Spinal cord (tissue), 10 donors: ENCODE measurements around the gene ANKS1A. TPM values are rescaled to one million over a fixed set of nuclear protein-coding genes. Genes with fewer than 3 reads are reported as not detected.

Experiments
- DNase-seq, 6 donors: peaks; one replicate each; pipeline versions ENCODE4 v3.0.0 to v3.0.0-alpha.2; 2013 to 2015; ENCODE audit warnings: low spot score in 6 of 6, low read depth in 4 of 6
- H3K27ac ChIP-seq: one replicate; pipeline ENCODE4 v1.5.1; 2013; ENCODE audit warnings: low read depth, low read length, control low read depth
- H3K27me3 ChIP-seq: one replicate; pipeline ENCODE4 v1.6.1; 2013; ENCODE audit warnings: low read length; ENCODE audit not compliant: control insufficient read depth, insufficient read depth
- H3K36me3 ChIP-seq: one replicate; pipeline ENCODE4 v1.6.1; 2013; ENCODE audit warnings: low read length; ENCODE audit not compliant: control insufficient read depth, insufficient read depth
- H3K4me1 ChIP-seq: one replicate; pipeline ENCODE4 v1.6.1; 2013; ENCODE audit warnings: low read length; ENCODE audit not compliant: control insufficient read depth, insufficient read depth
- H3K4me3 ChIP-seq: one replicate; pipeline ENCODE4 v1.5.1; 2013; ENCODE audit warnings: low read depth, low read length, control low read depth
- H3K9me3 ChIP-seq: one replicate; pipeline ENCODE4 v1.6.1; 2013; ENCODE audit warnings: low read length; ENCODE audit not compliant: control insufficient read depth, insufficient read depth
- WGBS: methylation state at CpG from one replicate; pipeline ENCODE4 v1.1.5; 2013; ENCODE audit warnings: missing lambda C conversion rate; ENCODE audit not compliant: insufficient coverage; 5-methylcytosine and 5-hydroxymethylcytosine counted together
- polyA plus RNA-seq, 2 donors: library from polyadenylated mRNA; unstranded; fragments of 120-200 nt; gene quantifications; one replicate each; pipeline ENCODE4 v1.2.1, GENCODE V29; 2013; ENCODE audit not compliant: insufficient read length in 2 of 2
- total RNA-seq, 2 donors: library from RNA; depleted of rRNA in 1 of 2; stranded (reverse); fragments of 120-200 nt in 1 of 2; fragments of >200 nt in 1 of 2; gene quantifications; one replicate each; pipeline versions ENCODE4 v1.2.3 to v1.2.4, GENCODE V29; 2013 to 2014
- donor health status: healthy.

Gene ANKS1A
- total and polyA plus RNA-seq, 4 donors: 31.1 to 53.6 (median 42.4) TPM

GRCh38 chr6:35037664-35038038, 148.6 kb downstream of the ANKS1A start:
- peak overlapping the region; percentile 22 for H3K27ac ChIP-seq
- peaks cover 44% of the 10 kb centered on the region for H3K4me1 ChIP-seq
- no peak for DNase-seq
- WGBS: 66% methylated on average over 2 of the region's 2 CpGs
- H3K27me3 ChIP-seq: no peaks in the 10 kb centered on the region
- H3K4me3 ChIP-seq: no peak overlapping the region
- H3K36me3 ChIP-seq: peaks cover 2% of the 10 kb centered on the region
- no peaks in the 10 kb centered on the region for H3K9me3 ChIP-seq

GRCh38 chr6:35038076-35038475, 149.0 kb downstream of the ANKS1A start:
- no peaks in the 10 kb centered on the region for H3K9me3 ChIP-seq
- H3K27me3 ChIP-seq: no peaks in the 10 kb centered on the region
- WGBS: 92% methylated on average over 1 of the region's 5 CpGs
- no peak overlapping the region for H3K27ac ChIP-seq
- no peak for DNase-seq
- H3K4me3 ChIP-seq: no peak overlapping the region
- peaks cover 2% of the 10 kb centered on the region for H3K36me3 ChIP-seq
- H3K4me1 ChIP-seq: peaks cover 47% of the 10 kb centered on the region

- 80% methylated on average over 1 of the region's 1 CpG for WGBS
- Histone ChIP-seq H3K4me1 (peaks cover 52% of the 10 kb centered on the region), H3K27me3 (no peaks in the 10 kb centered on the region), H3K9me3 (no peaks in the 10 kb centered on the region), H3K4me3 (no peak overlapping the region), H3K36me3 (peaks cover 2% of the 10 kb centered on the region), H3K27ac (peak overlapping the region; percentile 88)
- no peak for DNase-seq
These were observed 151.3 kb downstream of the ANKS1A start for GRCh38 chr6:35040398-35040797.

- DNase-seq: peak in 1 of 6 donors; percentile 51
- H3K9me3 ChIP-seq: no peaks in the 10 kb centered on the region
- WGBS: 100% methylated on average over 1 of the region's 4 CpGs
- peak overlapping the region; percentile 88 for H3K27ac ChIP-seq
- peaks cover 47% of the 10 kb centered on the region for H3K4me1 ChIP-seq
- no peak overlapping the region for H3K4me3 ChIP-seq
- H3K36me3 ChIP-seq: peaks cover 2% of the 10 kb centered on the region
- H3K27me3 ChIP-seq: no peaks in the 10 kb centered on the region
These were observed 152.2 kb downstream of the ANKS1A start for GRCh38 chr6:35041086-35041861.

- peaks cover 45% of the 10 kb centered on the region for H3K4me1 ChIP-seq
These were observed 153.2 kb downstream of the ANKS1A start for GRCh38 chr6:35042031-35042815.

GRCh38 chr6:35043381-35044130, 154.5 kb downstream of the ANKS1A start:
- Histone ChIP-seq H3K36me3 (peaks cover under 1% of the 10 kb centered on the region), H3K9me3 (no peaks in the 10 kb centered on the region), H3K4me1 (peaks cover 51% of the 10 kb centered on the region), H3K27ac (peak overlapping the region; percentile 80), H3K27me3 (no peaks in the 10 kb centered on the region), H3K4me3 (no peak overlapping the region)
- 64% methylated on average over 2 of the region's 4 CpGs for WGBS
- no peak for DNase-seq

More at GRCh38 chr6:35042031-35042815, 153.2 kb downstream of the ANKS1A start:
- no peak overlapping the region for H3K4me3 ChIP-seq
- peak overlapping the region; percentile 16 for H3K27ac ChIP-seq
- 92% methylated on average over 4 of the region's 9 CpGs for WGBS
- H3K9me3 ChIP-seq: no peaks in the 10 kb centered on the region
- peaks cover 2% of the 10 kb centered on the region for H3K36me3 ChIP-seq
- H3K27me3 ChIP-seq: no peaks in the 10 kb centered on the region
- DNase-seq: no peak

- H3K4me3 ChIP-seq: no peak overlapping the region
- H3K27me3 ChIP-seq: no peaks in the 10 kb centered on the region
- H3K4me1 ChIP-seq: peaks cover 57% of the 10 kb centered on the region
- H3K27ac ChIP-seq: peak overlapping the region; percentile 80
- H3K9me3 ChIP-seq: no peaks in the 10 kb centered on the region
- DNase-seq: peak in 2 of 6 donors; percentile 70 to 76
- 54% methylated on average over 14 of the region's 16 CpGs for WGBS
- H3K36me3 ChIP-seq: no peaks in the 10 kb centered on the region
These were observed 155.2 kb downstream of the ANKS1A start for GRCh38 chr6:35044145-35044745.

- Histone ChIP-seq H3K4me3 (no peak overlapping the region), H3K4me1 (peaks cover 57% of the 10 kb centered on the region), H3K36me3 (no peaks in the 10 kb centered on the region), H3K27me3 (no peaks in the 10 kb centered on the region), H3K27ac (peak overlapping the region; percentile 80), H3K9me3 (no peaks in the 10 kb centered on the region)
- DNase-seq: peak in 2 of 6 donors; percentile 58 to 88
- 15% methylated on average over 2 of the region's 3 CpGs for WGBS
These were observed 155.8 kb downstream of the ANKS1A start for GRCh38 chr6:35044761-35045421.

GRCh38 chr6:35046103-35046502, 157.0 kb downstream of the ANKS1A start:
- Histone ChIP-seq H3K36me3 (no peaks in the 10 kb centered on the region), H3K27me3 (no peaks in the 10 kb centered on the region), H3K9me3 (no peaks in the 10 kb centered on the region), H3K4me1 (peaks cover 57% of the 10 kb centered on the region), H3K4me3 (no peak overlapping the region), H3K27ac (peak overlapping the region; percentile 42)
- DNase-seq: no peak
- WGBS: no CpG with 5 or more reads among the region's 3 CpGs
